HG03520 (cell line): ENCODE measurements around the gene C4orf51.
"Not testable (repeated sequence)": the region's sequence is repeated elsewhere in the genome, so short reads cannot be mapped to it uniquely, and the experiment has no call there.

ENCODE experiments used
- ATAC-seq: cut with Tn5 transposase; IDR thresholded peaks from one replicate; pipeline ENCODE4 v1.9.1; 2021; ENCODE audit warnings: mild to moderate bottlenecking, moderate library complexity; ENCODE audit not compliant: unreplicated experiment

The C4orf51 gene

DNA sequence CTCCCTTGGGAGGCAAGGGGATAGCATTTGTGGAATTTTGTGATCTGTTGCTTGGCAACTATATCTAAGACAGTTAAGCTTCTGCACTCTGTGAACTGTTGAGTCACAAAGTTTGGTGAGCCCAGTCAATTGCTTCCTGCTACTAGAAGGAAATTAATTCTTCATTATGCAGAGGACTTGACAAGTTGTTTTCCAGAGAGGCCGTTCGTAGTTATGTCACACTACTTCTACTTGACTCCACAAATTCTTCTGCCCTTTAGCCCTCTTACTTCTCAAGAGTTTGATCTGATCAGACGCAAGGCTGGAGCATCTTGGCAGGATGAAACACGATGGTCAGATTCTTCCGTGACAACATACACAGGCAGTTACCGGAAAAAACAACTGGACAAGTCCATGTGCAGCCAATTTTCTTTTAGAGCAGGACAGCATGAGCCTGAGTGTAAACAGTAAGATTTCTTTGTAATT is at the start of gene C4orf51:
C4orf51 (plus strand) TSS at position 156 of the 465 bp plus-strand sequence; CDS start at position 214, 58 bp downstream.
- no peak for ATAC-seq

DNA sequence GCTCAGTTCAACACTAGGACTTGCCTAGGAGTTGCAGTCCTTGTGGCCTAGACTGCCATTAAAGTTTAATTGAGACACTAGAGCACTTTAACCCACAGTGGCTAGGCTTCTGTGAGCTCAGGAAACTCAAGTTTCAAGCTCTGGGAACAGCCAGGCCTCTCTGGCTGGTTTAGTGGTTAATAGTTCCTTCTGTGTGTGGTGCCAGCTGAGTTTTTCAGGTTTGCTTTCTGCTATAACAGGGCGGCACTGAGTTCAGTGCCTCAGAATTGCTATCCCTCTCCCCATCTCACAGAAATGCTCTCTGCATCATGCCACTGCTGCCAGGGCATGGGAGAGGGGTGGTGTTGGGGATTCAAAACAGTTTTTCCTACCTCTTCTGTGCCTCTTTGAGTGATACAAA is 44.8 kb upstream of the C4orf51 start:
- no peak for ATAC-seq

DNA sequence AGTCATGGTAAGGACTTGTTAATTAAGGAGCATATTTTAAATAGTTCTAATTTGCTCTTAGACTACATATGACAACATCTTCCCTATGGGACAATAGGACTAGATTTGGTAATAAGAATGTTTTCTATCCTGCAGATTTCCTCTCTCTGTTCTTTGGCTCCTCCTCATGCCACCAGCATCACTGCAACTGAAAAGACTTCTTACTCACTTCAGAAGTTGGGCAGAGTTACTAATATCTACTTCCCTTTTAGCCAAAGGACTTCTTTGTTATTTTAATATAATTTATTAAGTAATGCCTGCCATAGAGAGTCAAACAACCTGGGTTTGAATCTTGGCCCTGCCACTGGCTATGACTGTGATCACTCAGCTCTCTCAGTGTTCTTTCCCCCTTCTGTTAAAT is 44.3 kb upstream of the C4orf51 start:
- ATAC-seq, result no peak

DNA sequence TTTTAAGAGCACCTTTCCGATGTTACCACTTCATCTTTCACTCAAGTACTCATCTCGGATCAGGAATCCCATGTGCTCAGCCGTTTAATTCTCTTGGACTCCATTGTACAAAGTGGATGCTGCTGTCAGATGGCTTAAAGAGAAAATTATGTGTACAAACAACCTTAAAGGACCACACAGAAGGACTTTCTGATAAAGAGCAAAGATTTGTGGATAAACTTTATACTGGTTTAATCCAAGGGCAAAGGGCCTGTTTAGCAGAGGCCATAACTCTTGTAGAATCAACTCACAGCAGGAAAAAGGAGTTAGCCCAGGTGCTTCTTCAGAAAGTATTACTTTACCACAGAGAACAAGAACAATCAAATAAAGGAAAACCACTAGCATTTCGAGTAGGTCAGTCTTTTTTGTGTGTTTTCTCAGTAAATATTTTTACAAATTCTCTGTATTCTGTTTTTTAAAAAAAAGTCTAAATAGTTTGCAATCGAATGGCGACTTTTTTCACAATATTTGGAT is 40.7 kb upstream of the C4orf51 start:
- no peak for ATAC-seq

DNA sequence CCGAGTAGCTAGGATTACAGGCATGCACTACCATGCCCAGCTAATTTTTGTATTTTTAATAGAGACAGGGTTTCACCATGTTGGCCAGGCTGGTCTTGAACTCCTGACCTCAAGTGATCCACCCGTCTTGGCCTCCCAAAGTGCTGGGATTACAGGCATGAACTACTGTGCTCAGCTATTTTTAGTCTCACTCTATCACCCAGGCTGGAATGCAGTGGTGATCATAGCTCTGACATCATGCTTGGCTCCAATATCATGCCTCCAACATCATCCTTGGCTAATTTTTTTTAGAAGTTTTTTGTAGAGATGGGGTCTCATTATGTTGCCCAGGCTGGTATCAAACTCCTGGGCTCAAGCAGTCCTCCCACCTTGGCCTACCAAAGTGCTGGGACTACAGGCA is 39.7 kb upstream of the C4orf51 start:
- ATAC-seq, result not testable (repeated sequence)

DNA sequence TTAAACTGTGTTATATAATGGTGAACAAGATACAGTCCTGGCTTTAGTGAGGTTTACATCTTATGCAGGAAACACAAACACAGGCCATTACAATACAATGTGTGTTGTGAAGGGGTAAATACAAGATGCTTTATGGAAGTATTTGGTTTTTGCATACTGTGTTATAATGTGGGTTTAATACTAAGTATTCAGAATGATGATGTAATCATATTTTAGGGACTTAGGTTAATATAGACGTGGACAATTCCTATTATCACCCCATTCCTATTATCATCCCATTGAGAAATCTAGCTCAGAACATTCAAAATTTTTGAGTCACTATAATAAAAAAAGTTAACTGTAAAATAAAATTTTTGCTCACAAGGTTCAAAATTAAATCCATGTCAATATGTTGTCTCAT is 36.7 kb upstream of the C4orf51 start:
- ATAC-seq, result no peak

DNA sequence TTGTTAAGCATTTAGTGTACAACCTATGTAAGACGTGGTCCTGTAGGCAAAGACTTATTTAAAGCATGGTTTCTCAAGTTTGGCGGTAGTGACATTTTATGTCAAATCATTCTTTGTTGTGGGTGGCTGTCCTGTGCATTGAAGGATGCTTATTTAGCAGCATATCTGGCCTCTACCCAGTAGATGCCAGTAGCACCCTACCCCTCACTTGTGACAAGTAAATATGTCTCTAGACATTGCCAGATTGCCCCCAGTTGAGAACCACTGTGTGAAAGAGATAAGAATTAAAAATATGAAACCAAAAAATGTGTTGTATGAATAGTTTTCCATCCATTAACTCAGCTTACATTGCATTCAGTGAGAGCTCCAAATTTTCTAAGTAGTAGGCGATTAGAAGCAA is 35.2 kb upstream of the C4orf51 start:
- no peak for ATAC-seq

DNA sequence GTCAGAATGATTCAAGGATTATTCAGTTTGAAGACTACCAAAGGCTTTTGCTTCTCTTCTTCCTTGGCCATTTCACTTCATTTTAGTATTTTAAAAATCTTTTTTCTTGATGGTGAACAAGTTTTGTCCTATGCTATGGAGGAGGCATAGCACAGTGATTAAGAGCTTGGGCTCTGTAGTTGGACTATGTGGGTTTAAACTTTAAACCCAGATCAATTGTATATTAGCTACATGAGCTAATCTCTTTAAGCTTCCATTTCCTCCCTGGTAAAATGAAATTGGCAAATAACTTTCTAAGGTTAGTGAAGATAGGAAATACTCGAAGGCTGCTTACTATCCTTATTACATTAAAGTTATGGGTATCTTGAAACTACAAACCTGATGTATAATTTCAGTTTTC is 23.8 kb upstream of the C4orf51 start:
- ATAC-seq, result no peak

DNA sequence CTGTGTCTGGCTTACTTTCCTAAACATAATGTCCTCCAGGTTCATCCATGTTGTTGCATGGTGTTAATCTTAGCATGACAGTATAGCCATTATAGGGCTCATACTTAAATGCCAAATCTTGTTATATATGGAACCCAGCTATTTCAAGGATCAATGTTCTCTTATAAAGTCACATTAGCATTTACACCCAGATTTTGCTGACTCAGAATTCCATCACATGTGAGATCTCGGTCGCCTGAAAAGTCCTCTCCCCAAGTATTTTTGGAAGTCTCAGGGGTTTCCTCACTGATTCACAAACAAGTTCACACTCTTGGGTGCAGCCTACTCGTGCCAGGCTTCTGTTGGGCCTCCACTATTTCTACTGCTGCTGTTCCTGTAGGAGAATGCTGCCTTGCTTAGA is 19.9 kb upstream of the C4orf51 start:
- no peak for ATAC-seq

DNA sequence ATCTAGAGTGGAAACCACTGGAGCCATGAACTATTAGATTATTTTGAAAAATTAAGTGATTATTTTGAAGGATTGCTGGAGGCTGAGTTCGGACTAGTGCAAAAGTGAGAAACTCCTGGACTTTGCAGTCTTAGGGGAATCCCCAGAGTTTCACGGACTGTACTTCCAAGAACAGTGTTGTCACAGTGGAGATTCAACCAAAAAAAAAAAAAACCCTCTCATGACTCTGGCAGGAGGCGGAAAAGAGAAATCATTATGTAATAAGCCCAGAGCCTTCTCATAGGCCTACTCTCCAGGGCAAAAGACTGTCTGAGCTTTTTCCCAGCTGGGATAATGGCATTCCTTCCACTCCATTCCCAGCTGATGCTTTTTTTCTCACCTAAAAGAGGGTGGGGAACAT is 16.8 kb upstream of the C4orf51 start:
- no peak for ATAC-seq

DNA sequence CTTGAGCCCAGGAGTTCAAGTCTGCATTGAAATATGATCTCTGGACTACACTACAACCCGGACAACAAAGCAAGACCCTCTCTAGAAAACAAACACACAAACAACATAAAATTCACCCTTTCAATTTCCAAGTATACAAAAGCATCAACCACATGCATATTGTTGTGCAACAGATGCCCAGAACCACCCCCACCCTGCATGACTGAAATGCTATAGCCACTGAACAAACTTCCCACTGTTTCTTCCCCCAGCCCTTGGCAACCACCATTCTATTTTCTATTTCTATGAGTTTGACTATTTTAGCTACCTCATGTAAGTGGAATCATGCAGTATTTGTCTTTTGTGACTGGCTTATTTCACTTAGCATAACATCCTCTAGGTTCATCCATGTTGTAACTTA is 14.2 kb upstream of the C4orf51 start:
- no peak for ATAC-seq

DNA sequence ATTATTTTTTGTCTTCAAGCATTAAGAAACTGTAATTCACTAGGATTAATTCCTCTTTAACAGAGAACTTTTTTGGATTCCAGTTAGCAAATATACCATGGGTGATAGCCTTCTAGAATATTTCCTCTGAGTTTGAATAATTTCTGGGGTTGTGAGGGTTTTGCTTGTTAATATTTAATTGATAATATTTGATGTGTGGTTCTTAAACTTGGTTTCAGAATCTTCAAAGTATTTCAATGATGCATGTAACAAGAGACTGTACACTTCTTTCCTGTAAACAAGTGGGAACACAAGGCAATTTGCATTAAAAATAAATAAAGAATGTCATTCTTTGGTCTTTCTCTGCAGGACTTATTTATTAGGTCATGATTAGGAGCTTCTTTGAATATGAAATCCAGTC is 9.5 kb upstream of the C4orf51 start:
- ATAC-seq, result no peak

DNA sequence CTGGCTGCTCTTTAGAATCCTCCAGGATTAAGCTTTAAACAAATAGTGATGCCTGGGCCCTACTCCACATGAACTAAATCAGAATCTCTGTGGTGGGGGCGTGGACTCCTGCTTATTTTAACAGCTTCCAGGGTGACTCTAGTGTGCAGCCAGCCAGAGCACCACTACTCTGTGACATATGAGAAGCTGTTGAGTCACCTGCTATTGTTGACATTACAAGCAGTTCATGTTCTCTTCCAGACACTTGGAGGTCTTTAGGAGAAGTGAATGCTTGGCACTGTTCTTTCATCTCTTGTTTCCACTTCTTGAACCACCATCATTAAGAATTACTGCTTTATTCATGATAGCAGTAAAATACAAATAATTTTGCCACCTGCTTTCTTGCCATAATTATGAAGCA is 426 bp upstream of the C4orf51 start:
- ATAC-seq, result no peak

DNA sequence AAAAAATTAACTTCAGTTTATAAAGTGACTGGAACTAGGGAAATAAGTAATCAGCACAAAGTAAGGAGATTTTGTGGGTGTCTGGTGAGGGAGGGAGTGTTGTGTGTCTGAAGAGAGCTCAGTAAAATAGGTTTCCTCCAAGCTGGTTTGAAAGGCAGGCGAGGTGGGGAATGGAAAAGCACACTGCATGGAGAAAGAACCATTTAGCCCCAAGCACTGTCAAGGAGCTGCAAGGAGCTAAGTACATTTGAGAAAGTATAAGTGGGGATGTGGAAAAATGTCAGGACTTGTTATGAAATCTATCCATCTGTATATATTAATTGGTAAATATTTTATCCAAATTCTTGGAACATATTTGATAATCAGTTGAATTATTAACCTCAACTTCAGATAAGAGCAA is 956 bp downstream of the C4orf51 start:
- ATAC-seq, result no peak

DNA sequence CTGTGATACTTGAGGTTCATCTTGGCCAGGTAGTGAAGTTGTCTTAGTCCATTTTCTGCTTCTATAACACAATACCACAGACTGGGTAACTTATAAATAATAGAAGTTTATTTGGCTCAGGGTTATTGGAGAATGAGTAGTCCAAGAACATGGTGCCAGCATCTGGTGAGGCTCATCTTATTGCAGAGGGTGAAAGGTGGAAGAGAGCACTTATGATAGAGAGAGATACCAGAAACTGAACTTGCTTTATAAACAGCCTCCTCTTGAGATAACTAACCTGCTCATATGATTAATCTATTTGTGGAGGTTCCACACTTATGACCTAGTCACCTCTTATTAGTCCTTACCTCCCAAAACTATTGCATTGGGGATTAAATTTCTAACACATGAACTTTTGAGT is 1.6 kb downstream of the C4orf51 start:
- no peak for ATAC-seq

DNA sequence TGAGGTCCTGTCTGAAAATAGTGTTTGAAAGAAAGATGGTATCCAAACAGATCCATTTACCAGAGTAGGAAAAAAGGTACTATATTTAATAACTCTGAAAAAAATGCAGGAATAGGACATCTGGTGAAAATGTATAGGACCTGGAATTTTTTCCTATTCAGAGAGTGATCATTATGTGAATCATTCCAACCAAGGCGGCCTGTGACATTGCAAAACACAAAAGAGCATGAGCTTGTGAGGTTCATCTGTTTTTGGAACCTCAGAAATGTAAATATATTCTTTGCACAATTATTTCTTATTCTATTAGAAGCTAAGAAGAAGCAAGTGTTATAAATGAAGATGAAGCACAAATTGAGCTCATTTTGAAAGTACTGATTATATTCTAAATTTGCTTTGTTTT is 2.0 kb downstream of the C4orf51 start:
- no peak for ATAC-seq

DNA sequence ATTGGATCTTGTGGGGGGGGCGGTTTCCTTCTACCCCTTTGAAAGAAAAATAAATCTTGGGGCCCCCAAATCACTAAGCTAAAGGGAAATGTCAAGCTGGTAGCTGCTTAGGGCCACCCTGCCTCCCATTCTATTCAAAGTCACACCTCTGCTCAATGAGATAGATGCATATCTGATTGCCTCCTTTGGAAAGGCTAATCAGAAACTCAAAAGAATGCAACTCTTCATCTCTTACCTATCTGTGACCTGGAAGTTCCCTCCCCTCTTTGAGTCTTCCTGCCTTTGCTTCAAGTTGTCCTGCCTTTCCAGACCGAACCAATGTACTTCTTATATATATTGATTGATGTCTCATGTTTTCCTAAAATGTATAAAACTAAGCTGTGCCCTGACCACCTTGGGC is 7.0 kb downstream of the C4orf51 start:
- ATAC-seq, result no peak

DNA sequence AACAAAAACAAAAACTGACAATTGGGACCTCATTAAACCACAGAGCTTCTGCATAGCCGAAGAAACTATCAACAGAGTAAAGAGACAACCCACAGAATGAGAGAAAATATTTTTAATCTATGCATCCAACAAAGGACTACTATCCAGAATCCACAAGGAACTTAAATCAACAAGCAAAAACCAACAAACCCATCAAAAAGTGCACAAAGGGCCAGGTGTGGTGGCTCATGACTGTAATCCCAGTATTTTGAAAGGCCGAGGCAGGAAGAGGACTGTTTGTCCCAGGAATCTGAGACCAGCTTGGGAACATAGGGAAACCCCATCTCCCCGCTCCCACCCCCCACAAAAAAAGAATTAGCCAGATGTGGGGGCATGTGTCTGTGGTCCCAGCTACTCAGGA is 10.7 kb downstream of the C4orf51 start:
- no peak for ATAC-seq

DNA sequence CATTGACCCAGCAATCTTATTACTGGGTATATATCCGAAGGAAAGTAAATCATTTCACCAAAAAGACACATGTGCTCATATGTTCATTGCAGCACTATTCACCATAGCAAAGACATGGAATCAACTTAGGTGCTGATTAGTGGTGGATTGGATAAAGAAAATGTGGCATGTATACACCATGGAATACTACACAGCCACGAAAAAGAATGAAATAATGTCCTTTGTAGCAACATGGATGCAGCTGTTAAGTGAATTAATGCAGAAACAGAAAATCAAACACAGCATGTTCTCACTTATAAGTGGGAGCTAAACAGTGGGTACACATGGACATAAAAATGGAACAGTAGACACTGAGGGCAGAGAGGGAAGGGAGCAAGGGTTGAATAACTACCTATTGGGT is 11.5 kb downstream of the C4orf51 start:
- not testable (repeated sequence) for ATAC-seq

DNA sequence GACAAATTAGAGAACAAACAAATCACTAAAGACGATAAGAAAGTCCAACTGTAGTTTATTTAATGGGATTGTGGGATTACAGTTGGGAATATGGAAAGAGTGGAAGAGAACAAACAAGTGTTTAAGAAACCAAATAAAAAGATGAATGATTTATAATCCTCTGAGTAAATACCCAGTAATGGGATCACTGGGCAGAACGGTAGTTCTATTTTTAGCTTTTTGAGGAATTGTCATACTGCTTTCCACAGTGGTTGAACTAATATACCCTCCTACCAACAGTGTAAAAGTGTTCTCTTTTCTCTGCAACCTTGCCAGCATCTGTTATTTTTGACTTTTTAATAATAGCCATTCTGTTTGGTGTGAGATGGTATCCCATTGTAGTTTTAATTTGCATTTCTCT is 15.0 kb downstream of the C4orf51 start:
- ATAC-seq, result no peak

DNA sequence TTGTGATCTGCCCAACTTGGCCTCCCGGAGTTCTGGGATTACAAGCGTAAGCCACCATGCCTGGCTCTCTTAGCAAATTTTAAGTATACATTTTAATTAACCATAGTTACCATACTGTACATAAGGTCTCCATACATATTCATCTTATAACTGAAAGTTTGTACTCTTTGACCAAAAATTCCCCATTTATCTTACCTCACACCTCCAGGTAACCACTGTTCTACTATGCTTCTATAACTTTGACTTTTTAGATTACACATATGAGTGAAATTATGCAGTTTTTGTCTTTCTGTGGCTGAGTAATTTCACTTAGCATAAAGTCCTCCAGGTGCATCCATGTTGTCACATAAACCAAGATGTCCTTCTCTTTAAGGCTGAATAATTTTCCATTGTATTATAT is 17.4 kb downstream of the C4orf51 start:
- ATAC-seq, result no peak

DNA sequence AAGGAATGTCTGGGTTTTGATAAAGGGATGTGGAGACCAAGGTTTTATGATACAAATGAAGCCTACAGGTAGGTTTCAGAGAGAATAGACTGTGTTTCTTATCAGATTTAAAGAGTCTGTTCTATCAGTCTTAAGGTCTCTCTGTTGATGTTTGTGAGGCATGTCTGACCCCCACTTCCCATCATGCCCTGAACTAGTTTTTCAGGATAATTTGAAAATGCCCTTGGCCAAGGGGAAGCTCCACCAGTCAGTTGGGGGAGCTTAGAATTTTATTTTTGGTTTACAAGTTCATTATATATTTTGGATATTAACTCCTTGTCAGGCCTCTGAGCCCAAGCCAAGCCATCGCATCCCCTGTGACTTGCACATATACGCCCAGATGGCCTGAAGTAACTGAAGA is 18.6 kb downstream of the C4orf51 start:
- no peak for ATAC-seq

DNA sequence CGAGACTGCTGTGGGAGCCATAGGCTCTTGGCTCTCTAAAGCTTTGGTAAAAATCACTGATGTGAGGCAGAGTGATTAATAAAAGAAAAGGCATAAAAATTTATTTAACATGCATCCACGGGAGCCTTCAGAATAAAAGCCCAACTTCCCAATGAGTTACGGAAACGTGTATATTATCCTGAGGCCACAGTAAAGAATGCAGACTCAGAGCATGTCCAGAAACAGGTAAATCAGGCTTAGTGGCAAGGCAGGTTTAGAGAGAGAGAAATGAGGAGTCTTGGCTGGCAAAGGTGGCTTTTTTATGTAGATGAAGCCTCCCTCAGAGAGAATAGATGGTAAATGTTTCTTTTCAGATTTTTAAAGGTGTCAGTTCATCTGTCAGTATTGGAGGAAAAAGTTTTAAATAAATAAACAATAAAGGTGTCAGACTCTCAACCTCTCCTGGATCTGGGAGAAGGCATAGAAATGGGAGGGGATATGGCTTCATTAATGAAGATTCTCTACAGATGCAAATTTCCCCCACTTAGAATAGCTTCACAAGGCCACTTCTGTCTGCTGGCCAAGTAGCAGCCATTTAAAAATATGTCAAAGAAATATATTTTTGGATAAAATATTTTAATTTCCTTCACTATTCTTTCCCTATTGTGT is 24.0 kb downstream of the C4orf51 start:
- ATAC-seq, result no peak
